Measurements from ENCODE around the gene NADK.

DNA sequence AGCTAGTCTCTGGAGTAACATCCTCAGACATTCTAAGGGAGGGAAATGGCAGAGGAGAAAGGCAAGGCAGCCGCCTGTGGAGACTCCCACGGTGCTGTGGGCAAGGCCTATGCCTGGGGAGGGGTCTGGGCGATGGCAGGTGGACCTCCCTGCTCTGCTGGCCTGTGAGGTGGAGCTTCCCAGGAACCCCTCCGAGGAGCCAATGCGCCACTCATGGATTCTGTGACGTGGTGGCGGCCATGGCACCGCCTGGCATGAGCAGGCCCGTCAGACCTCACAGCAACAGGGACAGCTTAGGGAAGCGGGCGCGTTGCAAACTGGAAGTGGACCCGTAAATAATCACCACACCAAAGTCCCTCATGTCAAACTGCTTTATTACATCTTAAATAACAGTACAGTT lies 6.7 kb upstream of the NADK start:
- TF ChIP-seq, protein P1, sequence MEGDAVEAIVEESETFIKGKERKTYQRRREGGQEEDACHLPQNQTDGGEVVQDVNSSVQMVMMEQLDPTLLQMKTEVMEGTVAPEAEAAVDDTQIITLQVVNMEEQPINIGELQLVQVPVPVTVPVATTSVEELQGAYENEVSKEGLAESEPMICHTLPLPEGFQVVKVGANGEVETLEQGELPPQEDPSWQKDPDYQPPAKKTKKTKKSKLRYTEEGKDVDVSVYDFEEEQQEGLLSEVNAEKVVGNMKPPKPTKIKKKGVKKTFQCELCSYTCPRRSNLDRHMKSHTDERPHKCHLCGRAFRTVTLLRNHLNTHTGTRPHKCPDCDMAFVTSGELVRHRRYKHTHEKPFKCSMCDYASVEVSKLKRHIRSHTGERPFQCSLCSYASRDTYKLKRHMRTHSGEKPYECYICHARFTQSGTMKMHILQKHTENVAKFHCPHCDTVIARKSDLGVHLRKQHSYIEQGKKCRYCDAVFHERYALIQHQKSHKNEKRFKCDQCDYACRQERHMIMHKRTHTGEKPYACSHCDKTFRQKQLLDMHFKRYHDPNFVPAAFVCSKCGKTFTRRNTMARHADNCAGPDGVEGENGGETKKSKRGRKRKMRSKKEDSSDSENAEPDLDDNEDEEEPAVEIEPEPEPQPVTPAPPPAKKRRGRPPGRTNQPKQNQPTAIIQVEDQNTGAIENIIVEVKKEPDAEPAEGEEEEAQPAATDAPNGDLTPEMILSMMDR (conservative IDR thresholded peaks at IDR 0.05): no peak
- no peak for TF ChIP-seq ZFX (IDR thresholded peaks at IDR 0.05)
